DMS 273 treated with DMSO at 0.1 percent for 48 hours (cell line): Measurements from ENCODE around the gene NFIX.

Source experiments
- DNase-seq: peaks from one replicate; lab custom pipeline; 2025; lab: John Stamatoyannopoulos, UW

Gene NFIX

DNA sequence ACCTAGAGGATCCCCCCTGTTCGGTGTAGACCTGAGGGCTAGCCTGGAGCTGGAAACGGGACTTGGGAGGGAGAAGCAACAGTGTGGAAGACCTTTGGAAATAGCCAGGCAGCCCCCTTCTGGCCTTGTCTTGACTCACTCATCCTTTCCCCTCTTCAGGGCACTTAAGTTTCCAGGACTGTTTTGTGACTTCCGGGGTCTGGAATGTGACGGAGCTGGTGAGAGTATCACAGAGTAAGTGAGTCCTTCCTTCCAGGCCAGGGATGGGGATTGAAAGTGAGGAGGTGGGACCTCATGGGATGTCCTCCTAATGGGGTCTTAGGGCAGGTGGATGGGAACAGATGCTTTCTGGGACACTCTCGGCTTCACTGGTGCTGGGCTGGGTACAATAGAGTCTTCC lies 78.0 kb downstream of the NFIX start:
- no peak for DNase-seq

DNA sequence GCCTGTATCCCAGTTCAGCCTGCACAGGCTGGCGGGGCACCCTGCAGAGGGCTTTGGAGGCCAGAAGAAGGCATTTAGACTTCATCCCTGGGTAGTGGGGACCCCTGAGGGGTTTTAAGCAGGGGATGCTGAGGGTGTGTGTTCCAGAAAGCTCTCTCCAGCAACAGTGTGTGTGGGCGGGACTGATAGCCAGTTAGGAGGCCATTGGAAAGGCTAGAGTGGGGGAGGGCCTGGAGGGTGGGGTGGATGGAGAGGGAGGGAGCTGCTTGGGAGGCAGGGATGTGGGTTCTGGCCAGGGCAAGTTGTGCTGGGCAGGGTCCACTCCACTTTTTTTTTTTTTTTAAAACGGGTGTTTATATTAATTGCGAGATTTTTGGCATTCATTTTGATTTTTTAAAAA lies 79.1 kb downstream of the NFIX start:
- no peak for DNase-seq

DNA sequence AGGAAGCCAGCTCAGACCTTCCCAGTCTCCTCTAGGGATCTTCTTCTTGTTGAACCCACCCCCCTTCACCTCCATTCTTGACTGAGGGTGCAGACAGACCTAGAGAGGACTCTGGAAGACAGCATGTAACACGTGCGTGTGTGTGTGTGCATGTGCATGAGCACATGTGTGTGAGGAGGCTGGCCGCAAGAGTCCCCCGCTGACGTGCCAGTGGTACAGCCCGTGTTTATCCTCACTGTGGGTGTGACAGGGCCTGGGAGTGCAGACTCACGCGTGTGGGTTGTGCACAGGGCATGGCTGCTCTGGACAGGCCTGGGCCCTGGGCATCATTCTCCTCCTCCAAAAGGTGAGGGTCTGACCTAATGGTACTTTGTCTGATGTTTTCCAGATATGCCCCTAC lies 81.0 kb downstream of the NFIX start:
- no peak for DNase-seq

DNA sequence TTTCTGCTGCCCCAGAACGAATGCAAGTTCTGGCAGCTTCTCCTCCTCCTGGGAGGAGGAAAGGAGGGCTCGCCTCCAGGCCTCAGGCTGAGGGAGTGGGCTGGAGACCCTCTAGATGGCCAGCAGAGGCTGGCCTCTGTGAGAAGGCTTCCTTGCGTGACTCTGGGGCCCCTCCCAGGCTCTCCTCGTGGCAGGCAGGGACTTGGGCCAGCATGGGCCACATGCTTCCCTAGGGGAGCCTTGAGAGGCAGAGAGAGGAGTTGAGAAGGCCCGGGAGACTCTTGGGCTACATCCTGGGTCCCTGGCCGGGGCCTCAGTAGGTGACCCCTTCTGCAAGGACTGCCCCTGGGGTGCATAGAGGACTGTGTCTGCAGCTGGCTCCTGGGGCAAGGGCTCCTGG lies 81.5 kb downstream of the NFIX start:
- no peak for DNase-seq

DNA sequence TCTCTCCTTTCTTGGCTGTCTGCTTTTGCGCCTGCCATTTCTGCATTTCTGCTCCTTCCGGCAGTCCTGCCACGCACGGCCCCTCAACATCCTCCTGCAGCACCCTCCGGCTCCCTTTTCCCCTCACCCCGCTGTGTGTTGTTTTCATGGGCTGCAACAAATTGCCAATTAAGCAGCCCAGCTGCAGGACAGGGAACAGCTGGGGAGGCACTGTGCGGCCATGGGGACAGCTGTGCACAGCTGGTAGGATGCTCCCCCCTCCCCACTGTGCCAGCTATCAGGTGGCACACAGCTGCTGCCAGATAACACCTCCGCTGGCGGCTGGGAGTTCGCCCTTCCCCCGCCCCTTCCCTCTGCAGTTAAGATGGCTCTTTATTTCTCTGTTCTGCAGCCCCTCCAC lies 82.0 kb downstream of the NFIX start:
- DNase-seq, result peak; percentile 26

DNA sequence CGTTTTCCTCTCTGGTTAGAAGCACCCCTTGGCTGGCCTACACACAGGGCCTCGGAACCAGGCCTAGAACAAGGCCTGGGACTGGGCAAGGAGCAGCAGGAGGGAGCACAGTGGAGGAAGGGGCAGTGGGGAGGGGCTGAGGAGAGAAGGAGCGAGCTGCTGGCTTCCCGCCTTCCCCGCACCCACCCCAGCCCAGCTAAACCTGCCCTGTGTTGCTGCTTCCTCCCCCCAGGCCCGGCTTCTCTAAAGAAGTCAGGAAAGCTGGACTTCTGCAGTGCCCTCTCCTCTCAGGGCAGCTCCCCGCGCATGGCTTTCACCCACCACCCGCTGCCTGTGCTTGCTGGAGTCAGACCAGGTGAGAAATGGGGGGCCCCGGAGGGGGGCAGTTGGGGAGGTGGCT lies 83.1 kb downstream of the NFIX start:
- no peak for DNase-seq

DNA sequence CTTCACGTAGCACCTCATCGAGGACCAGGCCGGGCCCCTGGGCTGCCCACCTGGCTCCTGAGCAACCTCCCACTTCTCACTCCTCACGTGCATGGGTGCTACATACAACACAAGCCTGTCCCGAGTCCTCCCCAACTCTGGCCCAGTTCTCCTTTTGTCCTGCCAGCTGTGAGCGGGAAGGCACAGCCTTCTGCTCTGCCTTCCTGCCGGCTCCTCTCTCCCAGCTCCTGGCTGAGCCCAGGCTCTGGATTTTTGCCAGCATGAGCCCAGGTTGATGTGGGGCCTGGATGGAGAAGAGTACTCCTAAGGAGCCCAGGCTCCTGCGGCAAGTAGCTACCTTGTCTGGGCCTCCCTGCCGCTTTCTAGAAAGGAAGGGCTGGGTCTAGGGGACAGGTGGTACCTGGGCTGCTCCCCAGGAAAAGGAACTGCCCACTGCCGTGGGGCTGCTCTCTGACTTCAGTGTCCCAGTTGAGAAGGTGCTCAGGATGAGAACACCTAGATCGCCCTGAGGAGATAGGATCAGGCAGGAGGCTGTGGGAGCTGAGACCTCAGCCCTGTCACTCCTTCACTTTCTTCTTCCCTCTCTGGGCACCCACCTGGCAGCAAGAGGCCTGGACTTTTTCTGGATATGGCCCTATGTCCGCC lies 83.7 kb downstream of the NFIX start:
- peak; percentile 62 for DNase-seq

DNA sequence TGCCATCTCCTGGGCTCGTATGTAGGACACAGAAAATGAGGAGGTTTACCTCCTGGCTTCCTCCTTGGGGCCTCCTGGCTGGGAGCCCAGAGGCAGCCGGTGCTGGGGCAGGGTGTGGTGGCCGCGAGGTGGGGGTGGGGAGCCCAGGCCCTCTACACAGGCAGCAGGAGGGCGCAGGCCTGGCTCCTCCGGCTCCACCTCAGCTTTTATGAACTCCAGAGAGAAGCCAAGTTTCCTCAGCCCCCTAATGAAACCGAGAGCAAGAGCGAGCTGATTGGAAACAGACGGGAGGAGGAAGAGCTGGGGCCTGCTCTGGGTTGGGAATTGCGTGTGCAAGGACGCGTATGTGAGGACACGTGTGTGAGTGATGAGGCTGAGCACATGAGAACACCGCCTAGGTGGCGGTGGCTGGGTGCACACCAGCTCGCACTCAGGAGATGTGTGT lies 84.3 kb downstream of the NFIX start:
- no peak for DNase-seq

DNA sequence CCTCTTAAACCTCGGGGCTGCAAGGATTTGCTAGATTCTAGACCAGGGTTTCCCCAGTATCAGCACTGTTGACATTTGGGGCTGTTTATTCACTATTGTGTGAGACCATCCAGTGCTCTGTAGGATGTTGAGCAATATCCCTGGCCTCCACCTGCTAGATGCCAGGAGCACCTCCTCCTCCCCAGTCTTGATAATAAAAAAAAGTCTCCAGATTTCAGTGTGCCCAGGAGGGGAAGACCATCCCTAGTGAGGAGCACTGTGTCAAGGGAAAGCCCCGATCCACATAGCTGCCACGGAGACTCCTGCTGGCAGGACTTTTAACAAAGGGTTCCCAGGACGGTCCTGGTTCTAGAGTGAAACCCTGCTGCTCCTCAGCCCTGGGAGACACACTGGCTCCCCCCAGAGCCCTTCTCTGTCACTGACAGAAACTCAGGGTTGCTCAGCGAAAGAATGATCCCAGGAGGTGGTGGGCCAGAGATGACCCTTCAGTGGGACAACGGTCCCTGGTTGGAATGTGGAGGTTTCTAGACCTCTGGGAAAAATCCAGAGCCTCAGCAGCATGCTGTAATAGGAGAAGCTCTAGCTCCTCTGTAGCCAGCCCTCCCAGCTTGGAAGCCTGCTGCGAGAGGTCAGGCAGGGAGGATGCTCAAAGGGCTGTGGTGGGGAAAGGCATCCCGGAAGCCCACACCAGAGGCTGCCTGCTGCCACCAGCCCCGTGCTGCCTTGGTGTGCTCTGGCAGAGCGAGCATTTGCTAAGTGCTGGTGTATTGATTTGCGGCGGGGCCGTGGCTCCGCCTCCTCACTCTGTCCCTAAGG lies 87.1 kb downstream of the NFIX start:
- DNase-seq, result no peak

DNA sequence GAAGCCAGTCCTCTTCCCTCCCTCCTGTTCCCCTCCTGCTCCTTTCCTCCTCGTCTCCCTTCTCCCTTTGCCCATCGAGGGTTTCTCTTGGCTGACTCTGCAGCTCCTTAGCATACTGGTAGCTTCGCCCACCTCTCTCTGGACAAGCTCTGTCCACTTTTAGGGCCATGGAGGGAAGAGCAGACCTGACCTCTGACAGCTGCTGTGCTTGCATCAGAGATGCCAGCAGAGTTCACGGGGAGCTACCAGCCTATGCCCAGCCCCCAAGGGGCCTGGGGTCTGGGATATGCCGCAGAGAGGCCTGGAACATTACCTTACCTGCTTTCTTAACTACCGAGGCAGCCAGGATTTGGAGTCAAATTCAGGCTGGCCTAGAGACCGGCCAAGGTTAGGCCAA lies 87.7 kb downstream of the NFIX start:
- no peak for DNase-seq

DNA sequence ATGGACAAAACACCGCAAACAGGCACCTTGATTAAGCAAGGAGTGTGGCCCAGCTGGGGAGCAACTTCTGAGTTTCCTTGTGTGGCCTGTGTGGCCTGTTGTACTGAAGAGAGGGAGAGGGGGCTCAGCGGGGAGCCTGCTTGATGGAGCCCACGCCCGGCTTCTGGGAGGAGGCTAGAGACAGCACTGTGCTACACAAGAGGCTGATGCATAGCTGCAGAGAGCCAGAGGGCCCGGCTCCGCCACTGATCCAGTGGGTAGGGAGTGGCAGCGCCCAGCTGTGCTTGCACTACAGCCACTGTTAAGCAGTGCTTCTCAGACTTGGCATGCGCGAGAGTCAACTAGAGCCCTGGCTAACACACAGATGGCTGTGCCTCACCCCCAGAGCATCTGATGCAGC lies 88.4 kb downstream of the NFIX start:
- DNase-seq, result no peak

DNA sequence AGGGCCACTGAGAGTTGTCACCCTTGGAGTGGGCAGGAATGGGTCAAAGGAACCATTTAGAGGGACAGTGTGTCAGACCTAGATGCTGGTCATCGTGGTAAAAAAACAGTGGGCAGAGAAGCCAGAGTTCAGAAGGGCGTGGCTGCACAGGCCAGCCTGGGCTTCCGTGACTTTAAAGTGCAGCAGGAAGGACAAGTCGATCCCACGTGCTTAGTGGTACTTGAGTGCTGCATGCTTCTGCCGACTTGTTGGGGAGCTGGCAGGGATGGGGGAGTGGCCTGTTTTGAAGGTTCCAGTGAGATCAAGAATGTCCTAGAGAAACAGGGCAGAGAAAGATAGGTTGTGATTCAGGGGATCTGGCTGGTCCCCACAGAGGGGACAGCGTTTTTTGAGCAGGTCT lies 90.4 kb downstream of the NFIX start:
- DNase-seq, result no peak

DNA sequence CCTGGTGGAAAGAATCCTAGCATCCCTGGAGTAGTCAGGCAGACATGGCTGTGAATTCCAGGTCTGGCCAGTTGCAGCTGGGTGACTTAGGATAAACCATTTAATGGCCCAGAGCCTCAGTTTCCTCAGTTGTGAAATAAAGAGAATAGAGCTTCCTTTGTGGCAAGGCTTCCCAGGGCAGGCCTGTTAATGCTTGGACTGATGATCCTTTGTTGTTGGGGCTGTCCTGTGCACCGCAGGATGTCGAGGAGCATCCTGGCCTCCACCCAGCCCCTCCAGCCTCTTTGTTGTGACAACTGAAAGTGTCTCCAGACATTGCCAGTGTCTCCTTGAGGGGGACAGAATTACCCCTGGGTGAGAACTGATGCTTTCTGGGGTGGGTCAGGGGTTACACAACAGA lies 91.1 kb downstream of the NFIX start:
- DNase-seq, result no peak

DNA sequence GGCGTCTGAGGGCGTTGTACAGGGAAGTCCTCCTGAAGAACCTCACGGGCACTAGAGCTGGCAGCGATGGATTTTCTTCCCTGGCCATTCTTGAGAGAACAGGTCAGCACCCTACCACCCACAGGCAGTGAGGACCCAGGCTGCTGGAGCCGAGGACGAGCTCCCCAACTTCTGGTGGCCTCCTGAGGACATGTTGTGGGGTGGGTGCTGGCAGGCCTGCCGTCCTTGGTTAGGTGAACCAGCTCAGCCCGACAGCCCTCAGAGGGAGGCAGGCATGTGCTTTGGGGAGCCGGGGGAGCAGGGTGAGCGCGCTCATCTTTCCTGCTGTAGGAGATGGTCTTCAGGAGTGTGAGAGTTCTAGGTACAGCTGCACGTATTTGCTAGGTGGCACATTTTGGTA lies 92.0 kb downstream of the NFIX start:
- no peak for DNase-seq

DNA sequence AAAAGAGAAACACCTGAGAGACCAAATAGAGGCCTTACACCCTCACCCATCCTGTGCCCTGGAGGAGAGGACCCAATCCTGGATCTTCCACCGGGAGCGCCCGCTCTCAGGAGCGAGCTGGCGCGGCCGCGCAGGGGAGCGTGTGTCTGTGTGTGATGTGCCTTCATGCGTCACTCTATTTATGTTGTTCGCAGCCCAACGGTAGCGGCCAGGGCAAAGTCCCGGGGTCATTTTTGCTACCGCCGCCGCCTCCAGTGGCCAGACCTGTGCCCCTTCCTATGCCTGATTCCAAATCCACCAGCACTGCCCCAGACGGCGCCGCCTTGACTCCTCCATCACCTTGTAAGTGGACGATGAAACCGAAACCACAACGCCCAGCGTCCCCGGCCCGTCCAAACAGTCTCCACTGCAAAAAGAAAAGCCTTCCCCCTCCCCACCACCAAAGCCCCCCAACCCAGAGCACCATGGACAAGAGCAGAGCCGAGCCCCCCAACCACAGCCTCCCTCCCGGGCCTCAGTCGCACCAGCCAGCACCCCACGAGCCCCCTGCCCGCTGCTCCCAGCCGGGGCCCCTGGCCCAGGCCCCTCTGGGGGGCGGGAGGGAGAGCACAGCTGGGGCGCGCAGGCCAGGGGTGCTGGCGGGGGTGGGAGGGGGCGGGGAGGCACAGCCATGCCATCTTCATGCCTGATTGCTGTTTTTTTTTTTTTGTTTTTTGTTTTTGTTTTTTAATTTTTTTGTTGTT lies 92.7 kb downstream of the NFIX start:
- no peak for DNase-seq

DNA sequence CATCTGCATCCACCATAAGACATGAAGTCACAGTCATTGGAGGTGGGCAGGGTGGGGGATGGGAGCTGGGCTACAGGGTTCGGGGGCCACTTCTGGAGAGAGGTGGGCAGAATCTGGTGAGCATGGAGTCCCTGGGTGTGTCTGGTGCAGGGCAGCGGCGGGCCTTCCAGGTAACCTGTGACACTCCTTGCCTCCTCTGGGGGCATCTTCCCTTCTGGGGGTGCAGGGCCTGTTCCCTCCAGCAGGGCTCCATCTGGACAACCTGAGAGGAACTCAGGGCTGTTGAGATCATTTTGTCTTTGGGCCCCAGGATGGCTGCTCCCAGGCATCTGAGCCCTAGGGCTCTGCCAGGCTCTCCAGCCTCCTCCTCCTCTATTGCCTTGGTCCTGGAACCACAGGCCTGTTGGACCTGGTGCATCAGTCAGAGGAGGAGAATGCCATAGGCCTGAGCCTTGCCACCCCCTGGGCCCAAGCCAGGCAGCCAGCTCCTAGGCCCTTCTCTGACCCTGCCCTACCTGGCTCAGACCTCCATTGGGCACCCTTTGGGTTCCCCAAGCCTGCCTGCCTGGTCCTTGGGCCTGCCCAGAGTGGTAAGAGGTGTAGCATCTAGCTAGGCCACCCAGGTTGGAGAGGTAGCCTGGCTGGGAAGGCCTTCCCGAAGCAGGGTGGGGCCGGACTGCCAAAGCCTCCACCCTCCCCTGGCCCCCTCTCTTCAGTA lies 94.0 kb downstream of the NFIX start:
- no peak for DNase-seq

DNA sequence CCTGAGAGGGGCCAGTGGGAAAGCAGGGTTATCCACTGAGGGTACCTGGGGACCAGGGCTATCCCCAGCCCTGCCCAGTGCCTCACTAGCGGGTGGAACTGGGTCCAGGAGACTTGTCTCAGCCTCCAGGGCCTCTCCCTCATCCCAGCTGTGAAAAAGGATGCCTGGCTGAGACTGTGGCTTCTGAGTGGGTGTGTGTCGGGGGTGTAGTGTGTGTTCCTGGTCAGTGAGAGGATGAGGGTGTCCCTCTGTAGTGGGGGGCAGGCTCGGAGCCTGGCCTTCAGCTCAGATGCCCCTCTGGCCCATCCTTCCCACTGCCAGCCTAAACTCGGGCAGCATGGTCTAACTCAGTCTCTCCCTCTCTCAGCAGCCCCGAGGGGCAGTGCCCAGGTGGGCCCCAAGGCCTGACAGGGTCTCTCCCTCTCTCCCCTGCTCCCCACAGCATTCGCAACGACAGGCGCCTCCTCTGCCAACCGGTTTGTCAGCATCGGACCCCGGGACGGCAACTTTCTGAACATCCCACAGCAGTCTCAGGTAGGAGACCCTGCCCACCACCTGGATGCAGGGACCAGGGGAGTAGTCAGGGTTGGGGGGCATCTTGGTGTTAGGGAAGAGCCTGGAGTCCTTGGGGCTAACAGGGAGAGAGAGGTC lies 94.7 kb downstream of the NFIX start:
- DNase-seq, result no peak

DNA sequence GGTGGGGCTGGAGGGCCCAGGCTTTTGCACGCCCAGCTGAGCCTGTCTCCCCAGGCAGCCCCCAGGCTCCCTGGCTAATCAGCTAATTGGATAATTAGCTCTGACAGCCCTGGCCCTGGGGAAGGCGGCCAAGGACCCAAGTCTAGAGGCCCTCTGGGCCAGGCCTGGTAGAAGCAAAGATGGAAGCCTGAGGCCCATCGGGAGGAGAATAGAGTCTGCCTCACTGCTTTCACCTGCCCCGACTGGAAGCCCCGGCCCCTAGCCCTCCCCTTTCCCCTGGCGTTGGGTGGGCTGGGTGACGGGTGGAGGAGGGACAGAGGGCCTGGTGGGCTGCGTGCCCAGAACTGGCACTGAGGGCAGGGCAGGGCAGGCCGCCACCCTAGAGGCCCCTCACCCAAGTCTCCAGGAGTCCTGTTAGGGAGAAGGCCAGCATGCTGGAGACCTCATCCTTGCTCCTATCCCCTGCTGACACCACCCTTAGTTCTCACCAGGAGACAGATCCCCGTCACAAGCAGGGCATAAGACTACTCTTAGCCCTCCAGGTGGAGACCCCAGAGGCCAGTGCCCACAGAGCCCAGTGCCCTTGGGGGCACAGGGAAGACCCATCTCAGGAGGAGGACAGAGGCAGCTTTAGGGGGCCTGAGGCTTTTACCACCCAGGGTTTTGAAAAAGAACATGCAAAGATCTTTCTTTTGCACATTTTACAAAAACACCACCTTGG lies 95.4 kb downstream of the NFIX start:
- DNase-seq, result no peak

DNA sequence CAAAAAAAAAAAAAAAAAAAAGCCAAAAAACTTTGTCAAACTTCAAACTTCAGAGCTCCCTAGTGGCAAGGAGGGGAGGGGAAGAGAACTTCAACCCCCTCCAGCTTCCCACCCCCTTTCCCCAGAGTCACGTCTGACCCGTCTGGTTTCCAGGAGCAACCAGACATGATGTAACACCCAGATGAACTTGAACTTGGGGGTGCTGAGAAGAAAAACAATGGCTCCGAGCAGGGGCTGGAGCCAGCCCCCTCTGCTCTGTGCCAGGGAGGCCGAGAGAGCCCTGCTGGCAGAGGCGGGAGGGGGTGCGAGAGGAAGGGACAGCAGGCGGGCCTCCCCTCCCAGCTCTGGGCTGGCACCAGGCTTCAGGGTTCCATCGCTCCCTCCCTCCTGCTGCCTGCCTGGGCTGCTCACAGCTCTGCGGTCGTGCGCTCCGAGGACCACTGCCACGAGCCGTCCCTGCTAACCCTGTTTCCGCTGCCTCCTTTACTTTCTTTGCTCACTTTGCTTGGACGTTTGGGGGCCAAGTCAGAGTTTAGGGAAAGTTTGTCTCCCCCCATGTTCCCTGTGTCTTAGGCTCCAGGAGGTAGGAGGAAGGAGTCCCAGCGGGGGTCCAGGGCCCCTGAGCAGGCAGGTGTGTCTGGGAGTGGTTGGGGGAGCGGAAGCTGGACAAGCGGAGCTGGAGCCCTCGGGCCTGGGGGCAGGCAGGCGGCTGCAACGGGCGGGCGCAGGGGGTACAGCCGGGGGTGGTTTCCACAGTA lies 96.3 kb downstream of the NFIX start:
- no peak for DNase-seq

DNA sequence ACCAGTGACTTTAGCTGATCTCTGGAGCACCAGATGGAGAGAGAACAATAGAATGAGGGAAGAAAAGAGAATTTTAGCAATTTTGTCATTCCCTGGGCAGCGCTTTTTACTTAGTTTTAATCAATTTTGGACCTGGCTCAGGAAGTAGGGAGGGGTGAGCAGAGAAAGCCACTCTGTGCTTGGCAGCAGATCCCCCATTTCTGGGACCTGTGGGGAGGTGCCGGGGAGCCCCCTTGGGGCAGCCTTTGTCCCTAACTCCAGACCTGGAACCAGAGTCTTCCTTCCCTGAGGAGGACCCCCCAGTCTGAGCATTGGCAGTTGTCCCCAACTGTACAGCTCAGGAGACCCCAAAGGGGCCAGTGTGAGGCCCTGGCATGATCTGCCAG lies 96.9 kb downstream of the NFIX start:
- DNase-seq, result no peak
